Effector memory CD4-positive, alpha-beta T cell (primary cell): ENCODE measurements around the gene MOK.

ENCODE experiments used
- DNase-seq, 3 donors: peaks; one replicate each; pipeline ENCODE4 v3.0.0-alpha.2; 2020
- H3K27ac ChIP-seq: 2 replicates; pipeline ENCODE4 v1.7.0; 2013; ENCODE audit warnings: mild to moderate bottlenecking, low read length, moderate library complexity; ENCODE audit not compliant: insufficient read depth, poor library complexity, severe bottlenecking
- H3K27me3 ChIP-seq: replicated peaks from 2 replicates; pipeline ENCODE4 v1.7.0; 2013; ENCODE audit warnings: mild to moderate bottlenecking, low read length; ENCODE audit not compliant: insufficient read depth, control insufficient read depth, poor library complexity, severe bottlenecking
- H3K36me3 ChIP-seq: 2 replicates; pipeline ENCODE4 v1.7.0; 2013; ENCODE audit warnings: mild to moderate bottlenecking, low read length, moderate library complexity; ENCODE audit not compliant: control insufficient read depth, insufficient read depth
- H3K4me1 ChIP-seq: 2 replicates; pipeline ENCODE4 v1.7.0; 2013; ENCODE audit warnings: low read length, mild to moderate bottlenecking; ENCODE audit not compliant: control insufficient read depth, insufficient read depth, poor library complexity, severe bottlenecking
- H3K4me3 ChIP-seq: 2 replicates; pipeline ENCODE4 v1.7.0; 2013; ENCODE audit warnings: low read length, low read depth, mild to moderate bottlenecking; ENCODE audit not compliant: insufficient read depth, poor library complexity, severe bottlenecking
- H3K9me3 ChIP-seq: 2 replicates; pipeline ENCODE4 v1.7.0; 2013; ENCODE audit warnings: mild to moderate bottlenecking, low read length, moderate library complexity; ENCODE audit not compliant: control insufficient read depth

Gene MOK

GRCh38 chr14:102197317-102197853 is 107.6 kb downstream of the MOK start:
- Histone ChIP-seq H3K9me3 (no peaks in the 10 kb centered on the region), H3K27me3 (no peaks in the 10 kb centered on the region), H3K36me3 (peaks cover 7% of the 10 kb centered on the region), H3K4me3 (no peak overlapping the region), H3K27ac (no peak overlapping the region), H3K4me1 (peaks cover 20% of the 10 kb centered on the region)
- DNase-seq, result no peak

- H3K4me1 ChIP-seq, result peaks cover 20% of the 10 kb centered on the region
- H3K4me3 ChIP-seq, result no peak overlapping the region
- no peaks in the 10 kb centered on the region for H3K27me3 ChIP-seq
- no peak overlapping the region for H3K27ac ChIP-seq
- no peak for DNase-seq
- no peaks in the 10 kb centered on the region for H3K9me3 ChIP-seq
- H3K36me3 ChIP-seq, result peaks cover 7% of the 10 kb centered on the region
These were observed 108.1 kb downstream of the MOK start for GRCh38 chr14:102196902-102197230.

- Histone ChIP-seq H3K27me3 (no peaks in the 10 kb centered on the region), H3K36me3 (peaks cover 7% of the 10 kb centered on the region), H3K27ac (no peak overlapping the region), H3K4me1 (peaks cover 14% of the 10 kb centered on the region), H3K4me3 (no peak overlapping the region), H3K9me3 (no peaks in the 10 kb centered on the region)
- no peak for DNase-seq
These were observed 108.7 kb downstream of the MOK start for GRCh38 chr14:102196039-102196901.

GRCh38 chr14:102195446-102195845 is 109.5 kb downstream of the MOK start:
- H3K4me1 ChIP-seq, result peaks cover 8% of the 10 kb centered on the region
- H3K4me3 ChIP-seq, result no peak overlapping the region
- H3K36me3 ChIP-seq, result peaks cover 7% of the 10 kb centered on the region
- no peak overlapping the region for H3K27ac ChIP-seq
- DNase-seq, result no peak
- no peaks in the 10 kb centered on the region for H3K9me3 ChIP-seq
- H3K27me3 ChIP-seq, result no peaks in the 10 kb centered on the region

- peaks cover 2% of the 10 kb centered on the region for H3K4me1 ChIP-seq
- no peak overlapping the region for H3K27ac ChIP-seq
- H3K36me3 ChIP-seq, result peaks cover 7% of the 10 kb centered on the region
- no peak for DNase-seq
- no peaks in the 10 kb centered on the region for H3K9me3 ChIP-seq
- no peak overlapping the region for H3K4me3 ChIP-seq
- H3K27me3 ChIP-seq, result no peaks in the 10 kb centered on the region
These were observed 110.1 kb downstream of the MOK start for GRCh38 chr14:102194856-102195255.

- Histone ChIP-seq H3K4me3 (no peak overlapping the region), H3K27me3 (no peaks in the 10 kb centered on the region), H3K9me3 (no peaks in the 10 kb centered on the region), H3K27ac (no peak overlapping the region), H3K36me3 (peaks cover 7% of the 10 kb centered on the region), H3K4me1 (no peaks in the 10 kb centered on the region)
- no peak for DNase-seq
These were observed 112.0 kb downstream of the MOK start for GRCh38 chr14:102192840-102193502.

- Histone ChIP-seq H3K27me3 (no peaks in the 10 kb centered on the region), H3K9me3 (no peaks in the 10 kb centered on the region), H3K4me3 (no peak overlapping the region), H3K27ac (no peak overlapping the region), H3K4me1 (no peaks in the 10 kb centered on the region), H3K36me3 (no peaks in the 10 kb centered on the region)
- no peak for DNase-seq
These were observed 115.1 kb downstream of the MOK start for GRCh38 chr14:102189874-102190273.

GRCh38 chr14:102188187-102188586 is 116.8 kb downstream of the MOK start:
- Histone ChIP-seq H3K27me3 (no peaks in the 10 kb centered on the region), H3K36me3 (no peaks in the 10 kb centered on the region), H3K27ac (no peak overlapping the region), H3K4me1 (no peaks in the 10 kb centered on the region), H3K4me3 (no peak overlapping the region), H3K9me3 (no peaks in the 10 kb centered on the region)
- DNase-seq, result no peak

- H3K36me3 ChIP-seq, result no peaks in the 10 kb centered on the region
- no peaks in the 10 kb centered on the region for H3K9me3 ChIP-seq
- H3K4me3 ChIP-seq, result no peak overlapping the region
- H3K4me1 ChIP-seq, result no peaks in the 10 kb centered on the region
- no peak for DNase-seq
- H3K27me3 ChIP-seq, result no peaks in the 10 kb centered on the region
- no peak overlapping the region for H3K27ac ChIP-seq
These were observed 117.4 kb downstream of the MOK start for GRCh38 chr14:102187568-102188001.

GRCh38 chr14:102187044-102187443 is 117.9 kb downstream of the MOK start:
- Histone ChIP-seq H3K4me1 (no peaks in the 10 kb centered on the region), H3K27me3 (no peaks in the 10 kb centered on the region), H3K36me3 (no peaks in the 10 kb centered on the region), H3K27ac (no peak overlapping the region), H3K9me3 (no peaks in the 10 kb centered on the region), H3K4me3 (no peak overlapping the region)
- DNase-seq, result no peak
